ENCODE measurements around the gene PIF1.
"Not testable (repeated sequence)": the region's sequence is repeated elsewhere in the genome, so short reads cannot be mapped to it uniquely, and the experiment has no call there.

DNA sequence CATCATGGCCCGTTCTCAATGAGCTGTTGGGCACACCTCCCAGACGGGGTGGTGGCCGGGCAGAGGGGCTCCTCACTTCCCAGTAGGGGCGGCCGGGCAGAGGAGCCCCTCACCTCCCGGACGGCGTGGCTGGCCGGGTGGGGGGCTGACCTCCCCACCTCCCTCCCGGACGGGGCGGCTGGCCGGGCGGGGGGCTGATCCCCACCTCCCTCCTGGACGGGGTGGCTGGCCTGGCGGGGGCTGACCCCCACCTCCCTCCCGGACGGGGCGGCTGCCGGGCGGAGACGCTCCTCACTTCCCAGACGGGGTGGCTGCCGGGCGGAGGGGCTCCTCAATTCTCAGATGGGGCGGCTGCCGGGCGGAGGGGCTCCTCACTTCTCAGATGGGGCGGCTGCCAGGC, 26.5 kb downstream of the PIF1 start:
- not testable (repeated sequence) for TF ChIP-seq ZNF274 (IDR thresholded peaks at IDR 0.05; ENCODE audit: low read depth, low read length); SUZ12 (IDR thresholded peaks at IDR 0.05; ENCODE audit: extremely low read depth, insufficient read depth, insufficient read length); YY1 (IDR thresholded peaks at IDR 0.05; ENCODE audit: insufficient read depth, insufficient read length)

Measured in NT2/D1 (cell line).